GM19240 (cell line): Measurements from ENCODE around the gene ABCC4.
"Not testable (repeated sequence)": the region's sequence is repeated elsewhere in the genome, so short reads cannot be mapped to it uniquely, and the experiment has no call there.

Experiments
- DNase-seq: peaks from one replicate; pipeline ENCODE4 v3.0.0; 2011; ENCODE audit warnings: low spot score; ENCODE audit not compliant: insufficient read length

The ABCC4 gene

GRCh38 chr13:95300625-95301182 lies 547 bp downstream of the ABCC4 start:
- DNase-seq: peak; percentile 29

- no peak for DNase-seq
These were observed 2.2 kb downstream of the ABCC4 start for GRCh38 chr13:95298971-95299621.

GRCh38 chr13:95298169-95298965 lies 2.9 kb downstream of the ABCC4 start:
- DNase-seq: no peak

GRCh38 chr13:95296326-95296925 lies 4.8 kb downstream of the ABCC4 start:
- no peak for DNase-seq

- no peak for DNase-seq
These were observed 6.2 kb downstream of the ABCC4 start for GRCh38 chr13:95295026-95295425.

- no peak for DNase-seq
These were observed 8.6 kb downstream of the ABCC4 start for GRCh38 chr13:95292622-95293021.

- DNase-seq: not testable (repeated sequence)
These were observed 11.3 kb downstream of the ABCC4 start for GRCh38 chr13:95289901-95290300.

GRCh38 chr13:95289020-95289444 lies 12.2 kb downstream of the ABCC4 start:
- no peak for DNase-seq

GRCh38 chr13:95284436-95284835 lies 16.8 kb downstream of the ABCC4 start:
- no peak for DNase-seq

- DNase-seq: no peak
These were observed 22.2 kb downstream of the ABCC4 start for GRCh38 chr13:95279016-95279415.

- no peak for DNase-seq
These were observed 25.2 kb downstream of the ABCC4 start for GRCh38 chr13:95276037-95276505.

- DNase-seq: no peak
These were observed 25.8 kb downstream of the ABCC4 start for GRCh38 chr13:95275322-95276036.

- DNase-seq: not testable (repeated sequence)
These were observed 27.6 kb downstream of the ABCC4 start for GRCh38 chr13:95273592-95274132.

- not testable (repeated sequence) for DNase-seq
These were observed 29.2 kb downstream of the ABCC4 start for GRCh38 chr13:95272076-95272475.

- no peak for DNase-seq
These were observed 31.5 kb downstream of the ABCC4 start for GRCh38 chr13:95269756-95270155.

GRCh38 chr13:95268343-95269065 lies 32.7 kb downstream of the ABCC4 start:
- DNase-seq: not testable (repeated sequence)

- DNase-seq: no peak
These were observed 33.4 kb downstream of the ABCC4 start for GRCh38 chr13:95267662-95268342.

- no peak for DNase-seq
These were observed 37.0 kb downstream of the ABCC4 start for GRCh38 chr13:95264225-95264624.

- no peak for DNase-seq
These were observed 38.3 kb downstream of the ABCC4 start for GRCh38 chr13:95262837-95263384.
